Measurements from ENCODE around the gene CDK9. TPM values are rescaled to one million over a fixed set of nuclear protein-coding genes. Genes with fewer than 3 reads are reported as not detected.

The CDK9 gene
- total RNA-seq, 1 experiment from 2014 or later: 68.0 TPM

DNA sequence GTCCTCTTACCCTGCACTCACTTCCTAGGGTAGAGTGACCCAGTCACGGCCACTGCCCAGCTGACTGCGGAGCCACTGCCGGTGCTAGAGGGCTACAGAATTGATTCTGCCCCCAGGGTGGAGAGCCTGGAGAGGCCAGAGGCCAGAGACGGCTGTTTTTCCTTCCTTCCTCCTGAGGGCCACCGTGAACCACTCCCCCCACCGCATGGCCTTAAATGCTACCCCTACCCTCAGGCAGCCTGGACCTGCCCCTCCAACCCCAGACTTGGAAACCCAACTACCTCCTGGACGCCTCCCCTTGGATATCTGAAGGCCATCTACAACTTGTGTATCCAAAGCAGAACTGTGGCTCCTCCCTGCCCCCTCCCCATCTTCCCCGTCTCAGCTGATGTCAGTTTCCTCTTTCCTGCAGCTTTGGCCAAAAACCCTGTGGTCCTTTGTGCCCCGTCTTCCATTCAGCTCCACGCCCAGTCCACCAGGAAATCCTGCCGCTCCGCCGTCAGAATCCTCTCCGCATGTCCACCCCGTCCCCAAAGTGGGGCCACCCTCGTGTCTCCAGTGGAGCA is 23.6 kb upstream of the CDK9 start:
- H3K27ac ChIP-seq (ENCODE audit: low read depth, low read length, poor library complexity, severe bottlenecking): no peak overlapping the region
- CTCF ChIA-PET: no interaction called here
- POLR2A ChIA-PET (ENCODE audit: low non-redundant PET): no interaction called here

DNA sequence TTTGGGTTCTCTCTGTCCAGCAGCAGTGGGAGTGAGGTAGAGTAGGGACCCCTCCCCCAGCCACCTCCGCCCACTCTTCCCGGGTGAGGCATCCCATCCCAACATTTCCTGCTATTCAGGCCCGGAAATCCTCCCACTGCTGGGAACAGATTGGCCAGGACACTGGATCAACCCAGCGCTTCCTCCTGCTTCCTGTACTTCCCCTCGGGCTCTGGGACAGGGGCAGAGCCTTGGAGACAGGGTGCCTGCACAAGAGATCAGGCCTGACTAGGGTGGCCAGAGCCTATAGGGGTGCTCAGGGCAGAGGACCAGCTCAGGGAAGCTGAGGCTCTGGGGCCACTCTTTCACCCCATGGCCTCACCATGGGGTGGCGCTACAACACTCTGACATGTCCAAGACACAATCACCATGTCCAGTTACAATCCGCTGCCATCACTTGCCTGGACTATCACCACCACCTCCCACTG is 21.9 kb upstream of the CDK9 start:
- H3K4me1 ChIP-seq (ENCODE audit: insufficient read depth, low read length, poor library complexity, severe bottlenecking): no peaks in the 10 kb centered on the region
- no peak overlapping the region for H3K27ac ChIP-seq (ENCODE audit: low read depth, low read length, poor library complexity, severe bottlenecking)
- ChIA-PET CTCF (no interaction called here), POLR2A (ENCODE audit: low non-redundant PET) (no interaction called here)
- H3K9me3 ChIP-seq (ENCODE audit: low read depth, low read length, poor library complexity, severe bottlenecking): no peaks in the 10 kb centered on the region
- H3K4me3 ChIP-seq (ENCODE audit: low read depth, low read length, poor library complexity, severe bottlenecking): no peak overlapping the region
- DNase-seq (ENCODE audit: low spot score): no peak
- H3K27me3 ChIP-seq (replicated peaks; ENCODE audit: insufficient read depth, low read depth, low read length, poor library complexity): no peaks in the 10 kb centered on the region
- intact Hi-C loops (cut with micrococcal nuclease; ENCODE audit: unreplicated experiment): no loop called here
- TF ChIP-seq, protein P1, sequence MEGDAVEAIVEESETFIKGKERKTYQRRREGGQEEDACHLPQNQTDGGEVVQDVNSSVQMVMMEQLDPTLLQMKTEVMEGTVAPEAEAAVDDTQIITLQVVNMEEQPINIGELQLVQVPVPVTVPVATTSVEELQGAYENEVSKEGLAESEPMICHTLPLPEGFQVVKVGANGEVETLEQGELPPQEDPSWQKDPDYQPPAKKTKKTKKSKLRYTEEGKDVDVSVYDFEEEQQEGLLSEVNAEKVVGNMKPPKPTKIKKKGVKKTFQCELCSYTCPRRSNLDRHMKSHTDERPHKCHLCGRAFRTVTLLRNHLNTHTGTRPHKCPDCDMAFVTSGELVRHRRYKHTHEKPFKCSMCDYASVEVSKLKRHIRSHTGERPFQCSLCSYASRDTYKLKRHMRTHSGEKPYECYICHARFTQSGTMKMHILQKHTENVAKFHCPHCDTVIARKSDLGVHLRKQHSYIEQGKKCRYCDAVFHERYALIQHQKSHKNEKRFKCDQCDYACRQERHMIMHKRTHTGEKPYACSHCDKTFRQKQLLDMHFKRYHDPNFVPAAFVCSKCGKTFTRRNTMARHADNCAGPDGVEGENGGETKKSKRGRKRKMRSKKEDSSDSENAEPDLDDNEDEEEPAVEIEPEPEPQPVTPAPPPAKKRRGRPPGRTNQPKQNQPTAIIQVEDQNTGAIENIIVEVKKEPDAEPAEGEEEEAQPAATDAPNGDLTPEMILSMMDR (conservative IDR thresholded peaks at IDR 0.05; ENCODE audit: low read depth, low read length): peak; percentile 45
- no peak for TF ChIP-seq EZH2 (IDR thresholded peaks at IDR 0.05; ENCODE audit: borderline replicate concordance, low read depth, low read length, poor library complexity, severe bottlenecking)
- no peaks in the 10 kb centered on the region for H3K36me3 ChIP-seq (ENCODE audit: insufficient read depth, low read length, poor library complexity, severe bottlenecking)
- no TSS peak for BruUV-seq (replicated peaks)

More for the DNA sequence above, 23.6 kb upstream of the CDK9 start:
- intact Hi-C loops (cut with micrococcal nuclease; ENCODE audit: unreplicated experiment): no loop called here
- Histone ChIP-seq H3K27me3 (replicated peaks; ENCODE audit: insufficient read depth, low read depth, low read length, poor library complexity) (no peaks in the 10 kb centered on the region), H3K4me3 (ENCODE audit: low read depth, low read length, poor library complexity, severe bottlenecking) (no peak overlapping the region), H3K4me1 (ENCODE audit: insufficient read depth, low read length, poor library complexity, severe bottlenecking) (no peaks in the 10 kb centered on the region), H3K9me3 (ENCODE audit: low read depth, low read length, poor library complexity, severe bottlenecking) (no peaks in the 10 kb centered on the region), H3K36me3 (ENCODE audit: insufficient read depth, low read length, poor library complexity, severe bottlenecking) (no peaks in the 10 kb centered on the region)
- DNase-seq (ENCODE audit: low spot score): no peak
- no peak for TF ChIP-seq EZH2 (IDR thresholded peaks at IDR 0.05; ENCODE audit: borderline replicate concordance, low read depth, low read length, poor library complexity, severe bottlenecking)
- TF ChIP-seq, protein P1 (conservative IDR thresholded peaks at IDR 0.05; ENCODE audit: low read depth, low read length): no peak
- no TSS peak for BruUV-seq (replicated peaks)

DNA sequence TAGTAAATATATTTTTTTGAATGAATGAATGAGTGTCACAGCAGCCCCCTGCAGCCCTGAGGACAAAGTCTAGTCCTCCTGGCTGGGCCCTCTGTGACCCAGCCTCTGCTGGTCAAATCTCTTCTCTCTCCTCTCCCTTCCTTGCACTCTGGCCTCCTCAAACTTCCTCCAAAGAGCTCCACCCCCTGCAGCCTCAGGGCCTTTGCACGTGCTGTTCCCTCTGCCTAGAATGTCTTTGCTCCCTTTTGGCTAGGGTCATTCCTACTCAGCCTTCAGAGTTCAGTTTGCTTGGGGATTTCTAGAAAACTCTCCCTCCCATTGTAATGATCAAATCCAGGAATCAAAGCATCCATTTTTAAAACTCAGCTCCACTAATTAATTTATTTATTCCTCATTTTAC is 20.4 kb upstream of the CDK9 start:
- ChIA-PET CTCF (interaction anchor here (0.7 kb wide), 1 partner anchor 136 kb away, joined by 3 read pairs; no protein-coding TSS in a partner anchor), POLR2A (ENCODE audit: low non-redundant PET) (no interaction called here)
- Histone ChIP-seq H3K9me3 (ENCODE audit: low read depth, low read length, poor library complexity, severe bottlenecking) (no peaks in the 10 kb centered on the region), H3K27ac (ENCODE audit: low read depth, low read length, poor library complexity, severe bottlenecking) (no peak overlapping the region), H3K4me3 (ENCODE audit: low read depth, low read length, poor library complexity, severe bottlenecking) (no peak overlapping the region), H3K4me1 (ENCODE audit: insufficient read depth, low read length, poor library complexity, severe bottlenecking) (no peaks in the 10 kb centered on the region), H3K27me3 (replicated peaks; ENCODE audit: insufficient read depth, low read depth, low read length, poor library complexity) (no peaks in the 10 kb centered on the region), H3K36me3 (ENCODE audit: insufficient read depth, low read length, poor library complexity, severe bottlenecking) (no peaks in the 10 kb centered on the region)
- TF ChIP-seq EZH2 (IDR thresholded peaks at IDR 0.05; ENCODE audit: borderline replicate concordance, low read depth, low read length, poor library complexity, severe bottlenecking): no peak
- TF ChIP-seq, protein P1 (conservative IDR thresholded peaks at IDR 0.05; ENCODE audit: low read depth, low read length): no peak
- no peak for DNase-seq (ENCODE audit: low spot score)
- intact Hi-C loops (cut with micrococcal nuclease; ENCODE audit: unreplicated experiment): no loop called here
- no TSS peak for BruUV-seq (replicated peaks)
